Stimulated activated CD4-positive, alpha-beta T cell treated with anti-CD3 and anti-CD28 coated beads, Interleukin-1b, Interleukin-23, amount 100 ng/mL, for 48 hours (primary cell): ENCODE measurements around the gene LMO1.

Source experiments
- DNase-seq: peaks from one replicate; pipeline ENCODE4 v3.0.0-alpha.2; 2020

The LMO1 gene

GRCh38 chr11:8263109-8263768, 439 bp downstream of the LMO1 start:
- DNase-seq, result no peak

DNA sequence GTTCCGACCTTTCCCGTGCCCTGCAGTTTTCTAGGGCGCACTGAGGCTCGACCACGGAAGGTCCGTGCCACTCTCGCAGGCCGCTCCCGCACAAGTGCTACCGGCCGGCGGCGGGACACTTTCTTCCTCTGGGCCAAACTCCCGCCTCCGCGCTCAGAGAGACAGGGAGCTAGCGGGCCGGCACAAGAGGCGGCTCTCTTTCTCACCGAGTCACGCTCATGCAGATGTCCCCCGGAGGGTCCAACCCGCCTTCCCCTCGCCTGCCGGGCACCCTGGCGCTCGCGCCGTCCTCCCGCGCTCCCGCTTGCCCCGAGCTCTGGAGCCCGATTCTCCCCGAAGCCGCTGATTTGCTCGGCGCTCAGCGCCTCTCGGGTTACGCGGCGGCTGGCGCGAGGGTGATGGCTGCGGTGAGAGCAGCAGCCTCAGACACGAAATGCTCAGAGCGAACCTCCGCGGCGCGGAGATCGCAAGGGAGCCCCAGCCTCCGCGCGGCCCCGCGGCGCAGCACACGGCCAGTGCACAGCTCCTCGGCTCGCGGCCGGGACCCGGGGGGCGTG, 1.0 kb downstream of the LMO1 start:
- peak; percentile 21 for DNase-seq

- DNase-seq, result no peak
Measured at GRCh38 chr11:8261921-8262551, 1.6 kb downstream of the LMO1 start.

GRCh38 chr11:8261291-8261690, 2.4 kb downstream of the LMO1 start:
- DNase-seq, result no peak

DNA sequence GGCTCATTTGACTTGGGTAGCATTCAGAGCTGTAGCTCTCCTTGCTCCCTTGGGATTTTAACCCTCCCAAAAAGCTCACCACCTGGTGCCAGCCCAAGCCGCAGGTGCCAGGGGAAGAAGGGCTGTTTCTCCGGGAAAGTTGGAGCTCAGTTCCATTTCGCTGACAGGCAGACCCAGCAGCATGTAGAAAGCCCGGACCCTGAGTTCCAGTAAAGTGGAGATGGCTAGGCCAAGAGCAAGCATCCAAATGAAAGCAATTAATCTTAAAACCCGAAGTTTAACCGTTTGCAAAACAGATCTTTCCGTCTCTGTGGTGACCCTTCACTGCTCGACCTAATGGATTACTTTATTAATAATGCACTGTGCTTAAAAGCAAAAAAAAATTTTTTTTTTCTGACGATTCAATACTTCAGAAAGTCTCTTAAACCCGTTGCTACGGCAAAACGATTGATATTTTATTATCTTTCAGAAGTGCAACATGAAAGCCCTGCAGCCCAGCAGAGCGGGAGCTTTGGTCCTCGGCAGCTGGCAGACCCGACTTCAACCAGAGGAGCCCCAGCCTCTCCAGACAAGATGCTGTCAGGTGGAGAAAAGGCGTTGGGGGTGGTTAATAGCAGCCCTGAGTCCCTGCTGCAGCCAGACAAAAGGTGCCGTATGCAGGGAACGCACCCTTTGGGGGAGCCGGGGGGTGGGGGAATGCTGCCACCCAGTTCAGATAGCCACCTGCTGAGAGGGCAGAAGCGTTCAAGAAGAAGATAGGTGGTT, 3.3 kb downstream of the LMO1 start:
- no peak for DNase-seq

DNA sequence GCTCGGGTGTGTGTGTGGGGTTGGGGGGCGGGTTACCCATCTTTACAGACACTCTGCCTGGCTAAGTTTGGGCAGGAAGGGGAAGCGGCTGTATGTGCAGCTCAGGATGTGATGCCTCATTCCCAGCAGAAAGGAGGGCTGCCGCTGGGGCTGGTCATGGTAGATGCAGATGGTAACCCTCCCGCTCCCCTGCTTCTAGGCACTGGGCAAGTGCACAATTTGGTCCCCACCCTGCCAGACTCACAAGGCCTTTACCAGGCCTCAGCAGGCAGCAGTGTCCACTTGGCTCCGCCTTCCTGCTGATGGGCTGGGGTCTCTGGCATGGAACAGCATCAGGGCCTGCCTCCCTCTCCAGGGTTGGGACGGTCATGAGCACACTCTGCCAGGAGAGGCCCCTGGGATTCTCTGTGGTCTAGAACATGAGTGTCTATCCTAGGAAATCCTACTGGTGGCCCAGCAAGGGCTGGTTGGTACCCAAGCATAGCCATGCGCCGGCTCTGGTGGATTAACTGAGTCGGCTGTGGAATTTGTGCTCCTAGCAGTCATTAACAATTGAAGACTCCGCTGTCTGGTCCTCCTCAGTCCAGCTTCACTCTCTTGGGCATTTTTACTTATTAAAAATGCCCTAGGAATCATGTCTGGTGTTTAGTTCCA, 4.2 kb downstream of the LMO1 start:
- no peak for DNase-seq

DNA sequence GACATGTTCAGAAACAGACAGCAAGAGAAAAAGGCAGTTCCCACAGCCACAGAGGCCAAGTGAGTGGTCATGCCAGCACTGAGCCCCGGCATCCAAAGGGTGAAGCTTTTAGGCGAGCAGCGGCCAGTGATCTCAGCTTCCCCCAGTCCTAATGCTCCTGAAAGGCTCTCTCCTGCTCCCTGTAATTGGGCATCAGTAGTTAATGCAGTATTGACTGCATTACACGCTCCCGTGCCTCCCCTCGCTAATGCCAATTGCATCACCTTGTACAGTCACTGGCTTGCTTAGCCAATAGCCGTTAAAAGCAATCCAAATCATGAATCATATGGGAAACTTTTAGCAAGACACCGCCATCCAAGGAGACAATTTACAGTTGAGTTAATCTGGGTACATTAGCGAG, 4.9 kb downstream of the LMO1 start:
- DNase-seq, result no peak

DNA sequence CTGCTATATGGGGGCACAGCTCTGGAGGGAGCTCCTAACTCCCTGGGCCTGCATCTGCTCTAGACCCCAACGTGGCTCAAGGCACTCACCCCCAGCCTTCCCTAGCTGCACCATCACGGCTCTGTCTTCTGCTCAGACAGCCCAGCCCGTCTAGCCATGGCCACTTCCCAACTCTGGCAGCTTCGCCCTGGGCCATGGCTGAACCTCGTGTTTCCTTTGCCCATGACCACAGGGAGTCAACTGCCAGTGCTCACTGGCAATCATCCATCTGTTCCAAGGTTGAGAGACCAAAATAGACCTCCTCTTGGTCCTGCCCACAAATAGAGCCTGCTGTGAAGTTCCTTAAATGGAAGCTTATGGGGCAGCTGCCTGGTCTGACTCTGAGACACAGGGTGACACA, 5.4 kb downstream of the LMO1 start:
- no peak for DNase-seq

- no peak for DNase-seq
Measured at GRCh38 chr11:8257003-8257664, 6.5 kb downstream of the LMO1 start.

DNA sequence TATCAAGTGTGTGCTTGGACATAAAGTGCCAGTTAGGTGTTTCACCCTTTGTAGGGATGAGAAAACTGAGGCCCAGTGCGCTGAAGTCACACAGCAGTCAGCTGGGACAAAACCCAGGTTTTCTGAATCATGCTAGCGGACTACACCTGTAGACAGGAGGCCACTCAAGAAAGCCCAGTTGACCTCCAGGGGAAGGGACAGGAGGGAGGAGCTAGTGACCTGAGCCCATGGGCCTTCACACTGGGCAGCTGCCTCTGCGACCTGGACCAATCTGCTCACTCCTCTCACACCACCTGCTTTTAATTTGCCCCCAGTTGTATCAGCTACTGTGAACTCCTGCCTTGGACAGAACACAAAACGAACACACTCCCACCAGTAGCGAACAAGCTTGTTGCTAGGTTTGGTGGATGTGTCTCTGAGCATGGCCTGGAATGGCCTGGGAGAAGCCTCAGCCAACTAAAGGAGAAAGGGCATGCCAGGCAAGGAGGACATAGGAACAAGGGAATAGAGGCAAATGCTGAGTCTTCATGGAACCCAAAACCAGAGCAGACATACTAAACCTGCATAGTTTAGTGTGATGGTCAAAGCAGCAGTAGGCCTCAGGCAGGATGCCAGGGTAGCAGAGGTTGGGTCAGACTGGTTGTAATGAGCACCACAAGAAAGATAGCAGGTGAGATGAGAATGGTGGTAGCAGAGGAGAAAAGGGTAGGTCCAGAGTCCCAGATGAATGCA, 7.2 kb downstream of the LMO1 start:
- no peak for DNase-seq

- DNase-seq, result no peak
Measured at GRCh38 chr11:8253566-8253965, 10.1 kb downstream of the LMO1 start.

GRCh38 chr11:8252946-8253345, 10.7 kb downstream of the LMO1 start:
- DNase-seq, result no peak

GRCh38 chr11:8252388-8252787, 11.3 kb downstream of the LMO1 start:
- DNase-seq, result no peak

- no peak for DNase-seq
Measured at GRCh38 chr11:8251616-8252295, 11.9 kb downstream of the LMO1 start.

DNA sequence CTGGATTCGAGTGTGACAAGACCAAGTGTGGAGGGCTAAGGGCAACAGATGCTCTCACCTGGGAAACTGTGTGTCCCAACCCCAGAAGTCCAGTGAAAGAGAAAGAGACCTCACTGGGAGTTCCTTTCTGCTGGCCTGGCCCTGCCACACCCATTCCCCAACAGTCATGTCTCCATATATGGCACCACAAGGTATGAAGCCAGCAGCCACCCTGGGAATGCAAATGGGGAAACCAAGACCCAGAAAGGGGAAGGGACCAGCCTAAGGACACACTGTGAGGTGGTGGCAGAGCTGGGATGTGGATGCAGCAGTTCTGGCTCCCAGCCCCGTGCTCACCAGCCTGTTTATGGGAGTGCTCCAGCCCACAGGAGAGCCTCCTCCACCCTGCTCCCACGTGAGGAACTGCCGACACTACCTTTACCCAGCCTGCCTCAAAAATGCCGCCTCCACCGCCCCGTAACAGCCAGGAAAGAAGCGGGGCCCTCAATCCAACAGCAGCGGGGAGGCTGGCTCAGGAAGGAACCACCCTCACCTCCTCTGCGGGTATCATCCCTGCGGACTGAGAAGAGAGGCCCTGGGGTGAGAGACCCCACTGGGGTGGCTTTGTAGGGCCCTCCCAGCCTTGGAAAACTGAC, 12.6 kb downstream of the LMO1 start:
- no peak for DNase-seq

DNA sequence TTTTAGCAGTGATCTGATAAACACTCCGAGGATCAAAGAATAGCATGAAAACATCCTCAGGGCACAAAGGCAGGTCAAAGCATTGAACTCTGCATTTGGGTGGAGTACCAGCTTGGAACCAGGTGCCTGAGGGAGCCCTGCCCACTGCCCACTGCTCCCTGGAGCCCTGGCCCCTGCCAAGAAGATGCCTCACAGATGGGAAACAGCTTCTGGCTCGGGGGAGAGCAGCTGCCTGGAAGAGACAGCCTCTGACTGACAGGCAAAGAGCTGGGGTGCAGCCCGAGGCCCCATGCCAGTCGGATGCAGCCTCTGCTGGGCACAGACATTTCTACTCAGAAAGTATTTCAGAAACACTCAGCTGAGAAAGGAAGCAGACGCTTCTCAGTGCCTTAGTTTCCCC, 13.2 kb downstream of the LMO1 start:
- DNase-seq, result no peak

DNA sequence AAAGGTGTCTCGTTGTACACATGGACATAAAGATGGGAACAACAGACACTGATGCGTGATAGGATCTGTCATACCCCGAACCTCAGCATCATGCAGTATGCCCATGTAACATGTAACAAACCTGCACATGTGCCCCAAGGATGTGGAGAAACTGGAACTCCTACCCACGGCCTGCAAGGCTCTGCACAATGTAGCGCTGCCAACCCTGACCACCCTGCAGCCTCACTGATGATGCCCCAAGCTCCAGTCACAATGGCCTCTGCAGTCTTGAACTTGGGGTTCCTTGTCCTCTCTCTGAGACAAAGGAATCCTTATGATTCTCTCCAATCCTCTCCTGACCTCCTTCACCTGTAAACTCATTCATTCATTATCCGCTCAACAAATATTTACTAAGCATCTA, 14.2 kb downstream of the LMO1 start:
- DNase-seq, result no peak

DNA sequence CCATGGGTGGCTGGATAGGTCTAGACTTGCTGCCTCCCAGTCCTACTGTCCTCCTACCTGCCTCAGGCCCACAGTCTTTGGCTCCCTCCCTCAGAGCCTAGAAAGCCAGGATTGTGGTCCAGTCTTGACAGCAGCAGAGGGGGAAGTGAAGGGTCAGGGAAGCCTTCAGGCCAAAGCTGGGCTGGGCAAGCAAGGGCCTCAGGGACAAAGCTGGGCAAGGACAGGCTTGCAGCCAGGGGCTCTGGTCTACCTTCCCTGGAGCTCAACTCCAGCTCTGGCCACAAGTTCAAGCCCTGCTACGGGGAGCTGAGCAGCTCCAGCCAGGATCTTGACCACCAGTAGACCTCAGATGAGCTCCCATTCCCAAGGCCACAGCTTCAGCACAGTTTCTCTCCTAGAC, 14.9 kb downstream of the LMO1 start:
- no peak for DNase-seq

DNA sequence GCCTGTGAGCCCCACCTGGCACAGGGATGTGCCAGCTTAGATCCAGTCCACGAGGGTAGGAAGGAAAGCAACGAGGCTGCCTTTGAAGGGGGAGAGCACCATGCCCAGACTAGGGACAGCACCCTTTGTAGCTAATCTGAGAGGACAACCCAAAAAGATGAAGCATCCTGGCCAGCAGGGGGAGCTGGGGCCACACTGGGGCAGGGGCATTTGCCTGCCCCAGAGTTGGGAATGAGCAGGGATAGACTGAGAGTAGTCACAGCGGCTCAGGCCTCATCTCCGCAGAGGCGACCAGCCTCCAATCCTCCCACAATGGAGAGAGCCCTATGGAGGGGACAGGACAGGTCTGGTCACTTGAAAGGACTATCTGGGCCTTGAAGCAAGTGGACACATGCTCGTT, 16.4 kb downstream of the LMO1 start:
- DNase-seq, result peak; percentile 6

DNA sequence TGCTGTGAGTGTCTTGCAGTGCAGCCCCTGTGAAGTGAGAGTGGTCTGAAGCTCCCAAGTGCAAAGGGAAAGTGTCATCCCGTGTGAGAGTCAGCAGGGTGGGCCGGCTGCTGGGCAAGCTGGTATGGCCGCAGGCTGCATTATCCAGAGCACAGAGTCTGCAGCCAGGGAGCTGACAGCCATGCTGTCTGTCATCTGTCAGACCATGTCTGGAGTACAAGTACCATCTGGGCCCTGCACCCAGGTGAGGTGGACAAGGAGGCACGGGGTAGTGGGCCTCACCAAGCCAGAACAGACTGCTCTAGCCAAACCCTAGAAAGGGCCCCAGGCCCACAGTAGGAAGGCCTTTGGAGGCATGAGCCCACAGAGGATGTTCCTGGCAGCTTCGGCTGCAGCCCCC, 20.2 kb downstream of the LMO1 start:
- no peak for DNase-seq
